Stimulated activated CD4-positive, alpha-beta T cell treated with anti-CD3 and anti-CD28 coated beads, Interleukin-4, amount 100 ng/mL, for 48 hours (primary cell): Measurements from ENCODE around the gene HSCB.
"Not testable (repeated sequence)": the region's sequence is repeated elsewhere in the genome, so short reads cannot be mapped to it uniquely, and the experiment has no call there.

Experiments
- DNase-seq, 2 donors: peaks; one replicate each; pipeline ENCODE4 v3.0.0-alpha.2; 2020; ENCODE audit warnings: low read depth in 2 of 2

HSCB gene

GRCh38 chr22:28738876-28739275, 3.0 kb upstream of the HSCB start:
- DNase-seq: not testable (repeated sequence)

- DNase-seq: no peak
Measured at GRCh38 chr22:28741200-28741784, 547 bp upstream of the HSCB start.

GRCh38 chr22:28742562-28742962, 723 bp downstream of the HSCB start:
- DNase-seq: no peak

GRCh38 chr22:28743852-28744251, 2.0 kb downstream of the HSCB start:
- no peak for DNase-seq

- no peak for DNase-seq
Measured at GRCh38 chr22:28750471-28750881, 8.6 kb downstream of the HSCB start.

GRCh38 chr22:28754512-28754911, 12.7 kb downstream of the HSCB start:
- not testable (repeated sequence) for DNase-seq

GRCh38 chr22:28759861-28760560, 18.2 kb downstream of the HSCB start:
- DNase-seq: no peak

GRCh38 chr22:28761449-28761755, 19.6 kb downstream of the HSCB start:
- no peak for DNase-seq

GRCh38 chr22:28762000-28762399, 20.2 kb downstream of the HSCB start:
- DNase-seq: not testable (repeated sequence)

GRCh38 chr22:28766628-28767027, 24.8 kb downstream of the HSCB start:
- no peak for DNase-seq

GRCh38 chr22:28768701-28769393, 27.0 kb downstream of the HSCB start:
- no peak for DNase-seq

GRCh38 chr22:28769394-28770085, 27.7 kb downstream of the HSCB start:
- DNase-seq: no peak

- no peak for DNase-seq
Measured at GRCh38 chr22:28771195-28771791, 29.5 kb downstream of the HSCB start.

GRCh38 chr22:28772633-28773460, 31.0 kb downstream of the HSCB start, which contains the start of gene CCDC117:
Gene CCDC117 (plus strand): TSS chr22:28772695. CDS start chr22:28772850, 155 bp downstream.
- peak; percentile 89 to 91 for DNase-seq

- DNase-seq: no peak
Measured at GRCh38 chr22:28773461-28773867, 31.6 kb downstream of the HSCB start.

- no peak for DNase-seq
Measured at GRCh38 chr22:28774378-28774777, 32.5 kb downstream of the HSCB start.

- no peak for DNase-seq
Measured at GRCh38 chr22:28779833-28780232, 38.0 kb downstream of the HSCB start.

- DNase-seq: no peak
Measured at GRCh38 chr22:28780296-28780695, 38.5 kb downstream of the HSCB start.

- DNase-seq: no peak
Measured at GRCh38 chr22:28783786-28784671, 42.2 kb downstream of the HSCB start.

- DNase-seq: no peak
Measured at GRCh38 chr22:28788601-28789000, 46.8 kb downstream of the HSCB start.
